ENCODE results near the gene EYA3.
A peak's percentile ranks its signal among the peaks of the same experiment; 100 is the strongest.

Gene EYA3

DNA sequence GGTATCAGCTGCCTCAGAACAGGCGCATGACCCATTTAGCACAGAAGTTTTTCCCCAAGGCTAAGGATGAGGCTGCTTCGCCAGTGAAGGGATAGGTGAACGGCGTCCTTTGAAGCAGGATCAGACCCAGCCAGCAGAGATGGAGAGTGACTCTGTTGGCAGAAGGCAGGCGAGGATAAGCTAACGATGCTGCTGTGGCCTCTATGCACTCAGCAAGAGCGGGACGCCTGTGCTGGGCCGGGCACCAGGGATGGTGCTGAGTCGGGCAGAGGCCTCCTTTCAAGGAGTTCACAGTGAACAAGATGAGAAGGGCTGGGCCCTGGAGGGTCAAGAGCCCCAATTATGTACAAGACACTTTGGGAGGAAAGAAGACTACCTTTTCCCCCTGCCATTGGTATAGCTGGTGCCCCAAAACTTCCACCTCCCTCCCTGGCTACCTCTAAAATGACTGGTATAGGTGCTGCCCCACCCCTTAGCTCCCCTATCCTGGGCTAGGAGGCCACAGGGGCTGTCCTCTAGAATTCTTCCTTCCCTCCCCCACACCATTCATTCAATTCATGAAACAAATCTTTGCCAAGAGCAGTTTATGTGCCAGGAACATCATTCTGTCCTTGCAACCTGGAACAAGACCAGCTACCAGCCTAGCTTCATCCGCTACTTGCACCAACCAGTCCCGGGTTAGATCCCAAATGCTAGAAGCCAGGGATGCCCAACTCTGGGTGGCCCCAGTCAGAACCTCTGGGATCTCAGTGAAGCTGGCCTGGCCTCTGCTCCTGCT is 121.1 kb downstream of the EYA3 start:
- DNase-seq, result no peak

DNA sequence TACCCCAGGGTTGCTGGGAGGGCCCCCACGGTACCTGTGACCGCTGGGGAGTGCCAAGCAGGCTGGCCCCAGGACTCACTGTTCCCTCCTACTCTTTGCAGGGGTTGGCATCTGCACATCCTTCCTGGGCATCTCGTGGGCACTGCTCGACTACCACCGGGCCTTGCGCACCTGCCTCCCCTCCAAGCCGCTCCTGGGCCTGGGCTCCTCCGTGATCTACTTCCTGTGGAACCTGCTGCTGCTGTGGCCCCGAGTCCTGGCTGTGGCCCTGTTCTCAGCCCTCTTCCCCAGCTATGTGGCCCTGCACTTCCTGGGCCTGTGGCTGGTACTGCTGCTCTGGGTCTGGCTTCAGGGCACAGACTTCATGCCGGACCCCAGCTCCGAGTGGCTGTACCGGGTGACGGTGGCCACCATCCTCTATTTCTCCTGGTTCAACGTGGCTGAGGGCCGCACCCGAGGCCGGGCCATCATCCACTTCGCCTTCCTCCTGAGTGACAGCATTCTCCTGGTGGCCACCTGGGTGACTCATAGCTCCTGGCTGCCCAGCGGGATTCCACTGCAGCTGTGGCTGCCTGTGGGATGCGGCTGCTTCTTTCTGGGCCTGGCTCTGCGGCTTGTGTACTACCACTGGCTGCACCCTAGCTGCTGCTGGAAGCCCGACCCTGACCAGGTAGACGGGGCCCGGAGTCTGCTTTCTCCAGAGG is 121.9 kb downstream of the EYA3 start:
- DNase-seq, result no peak

DNA sequence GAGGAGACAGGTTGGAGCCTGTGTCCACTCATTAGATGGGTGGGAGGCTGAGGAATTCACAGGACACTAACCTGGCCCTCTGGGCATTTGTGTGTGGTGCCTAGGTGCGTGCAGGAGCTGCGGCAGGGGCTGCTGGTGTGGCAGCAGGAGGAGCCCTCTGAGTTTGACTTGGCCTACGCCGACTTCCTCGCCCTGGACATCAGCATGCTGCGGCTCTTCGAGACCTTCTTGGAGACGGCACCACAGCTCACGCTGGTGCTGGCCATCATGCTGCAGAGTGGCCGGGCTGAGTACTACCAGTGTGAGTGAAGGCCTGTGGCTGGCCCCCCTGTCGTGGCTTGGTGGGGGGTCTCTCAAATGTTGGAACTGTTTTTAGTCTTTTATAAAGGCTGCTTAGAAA is 125.0 kb downstream of the EYA3 start:
- no peak for DNase-seq

DNA sequence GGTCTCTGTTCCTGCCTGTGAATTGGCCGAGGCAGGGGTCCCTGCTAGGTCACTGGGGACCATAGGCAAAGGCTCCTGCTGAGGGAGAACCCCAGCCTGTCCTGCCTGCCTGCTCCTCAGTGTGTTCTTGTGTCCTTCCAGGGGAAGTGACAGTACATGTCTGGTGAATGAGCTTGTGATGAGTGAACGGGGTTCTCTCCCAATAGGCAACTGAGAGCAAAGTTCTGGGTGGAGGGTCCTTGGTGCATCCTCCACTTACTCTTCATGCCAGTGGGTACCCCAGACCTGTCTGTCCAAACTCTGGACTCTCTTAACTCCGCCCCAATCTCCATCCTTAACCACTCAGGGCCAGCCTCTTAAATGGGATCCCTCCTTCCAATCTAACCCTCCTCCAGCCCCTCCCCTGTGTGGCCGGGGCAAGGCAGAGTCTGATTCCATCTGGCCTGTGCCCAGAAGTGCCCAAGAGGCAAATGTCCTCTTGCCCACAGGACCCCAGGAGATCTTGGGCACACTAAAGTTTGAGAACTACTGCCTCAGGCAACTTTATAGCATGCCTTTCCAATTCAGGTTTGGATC is 126.7 kb downstream of the EYA3 start:
- no peak for DNase-seq

DNA sequence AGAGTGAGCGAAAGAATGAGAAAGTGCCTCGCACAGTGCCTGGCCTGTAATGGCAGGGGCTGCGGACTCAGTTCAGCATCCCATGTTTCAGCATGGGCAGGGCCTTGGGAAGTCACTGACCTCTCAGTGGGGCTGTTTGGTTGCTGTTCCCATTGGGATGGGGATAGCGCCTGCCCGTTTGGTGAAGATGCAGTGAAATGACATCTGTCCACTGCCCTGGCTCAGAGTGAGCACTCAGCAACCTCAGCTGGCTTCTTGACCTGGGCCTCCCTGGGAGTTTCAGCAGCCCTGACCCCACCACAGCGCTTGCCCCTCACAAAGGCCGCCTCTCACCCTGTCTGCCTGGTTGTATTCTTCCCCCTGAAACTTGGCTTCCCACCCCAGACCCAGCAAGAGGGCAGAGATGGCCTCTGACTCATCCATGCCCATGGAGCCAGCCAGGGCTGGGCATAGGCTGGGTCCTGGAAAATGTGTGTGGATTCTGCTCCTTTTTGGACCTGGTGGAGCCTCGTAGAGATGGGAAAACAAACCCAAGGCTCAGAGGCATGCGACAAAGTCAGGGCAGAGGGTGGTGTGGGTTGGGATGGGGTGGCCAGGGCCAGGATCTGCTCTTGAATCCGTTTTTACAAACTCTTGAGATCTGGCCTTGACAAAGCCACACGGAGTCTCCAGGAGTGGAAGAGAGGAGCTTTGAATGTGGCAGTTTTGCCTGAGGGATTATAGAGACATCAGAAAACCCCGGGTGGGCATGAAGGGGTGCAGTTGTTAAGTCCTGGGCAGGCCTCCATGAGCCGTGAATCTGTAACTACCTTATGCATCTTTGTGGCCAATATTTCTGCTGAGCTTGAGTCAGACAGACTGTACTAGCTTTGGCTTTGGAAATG is 127.4 kb downstream of the EYA3 start:
- no peak for DNase-seq

DNA sequence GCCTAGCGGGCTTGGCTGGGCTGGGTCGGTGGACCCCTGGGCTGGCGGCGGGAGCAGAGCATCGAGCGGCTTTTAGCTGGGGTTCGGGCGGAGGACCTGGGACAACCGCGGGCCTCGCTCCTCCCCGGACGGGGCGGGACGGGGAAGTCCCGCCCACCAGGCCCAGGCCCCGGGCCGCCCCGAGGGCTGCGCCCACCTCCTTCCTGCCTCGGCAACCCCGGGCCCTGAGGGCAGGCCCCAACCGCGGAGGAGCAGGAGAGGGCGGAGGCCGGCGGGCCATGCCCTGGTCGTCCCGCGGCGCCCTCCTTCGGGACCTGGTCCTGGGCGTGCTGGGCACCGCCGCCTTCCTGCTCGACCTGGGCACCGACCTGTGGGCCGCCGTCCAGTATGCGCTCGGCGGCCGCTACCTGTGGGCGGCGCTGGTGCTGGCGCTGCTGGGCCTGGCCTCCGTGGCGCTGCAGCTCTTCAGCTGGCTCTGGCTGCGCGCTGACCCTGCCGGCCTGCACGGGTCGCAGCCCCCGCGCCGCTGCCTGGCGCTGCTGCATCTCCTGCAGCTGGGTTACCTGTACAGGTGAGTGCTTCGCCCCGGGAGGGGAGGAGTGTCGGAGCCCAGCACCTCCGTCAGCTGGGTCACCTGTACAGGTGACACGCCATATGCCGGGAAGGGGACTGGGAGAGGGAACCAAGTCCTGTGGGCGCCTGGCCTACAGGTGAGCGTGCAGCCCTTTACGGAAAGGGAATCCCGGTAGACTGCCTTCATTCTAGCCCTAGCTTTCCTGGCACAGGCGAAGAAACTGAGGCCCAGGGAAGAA is 128.4 kb downstream of the EYA3 start, which contains the start of gene XKR8:
TSS of gene XKR8 (plus strand) at position 182 of the 812 bp plus-strand sequence. CDS start at position 279, 97 bp downstream.
- DNase-seq, result peak; percentile 80

DNA sequence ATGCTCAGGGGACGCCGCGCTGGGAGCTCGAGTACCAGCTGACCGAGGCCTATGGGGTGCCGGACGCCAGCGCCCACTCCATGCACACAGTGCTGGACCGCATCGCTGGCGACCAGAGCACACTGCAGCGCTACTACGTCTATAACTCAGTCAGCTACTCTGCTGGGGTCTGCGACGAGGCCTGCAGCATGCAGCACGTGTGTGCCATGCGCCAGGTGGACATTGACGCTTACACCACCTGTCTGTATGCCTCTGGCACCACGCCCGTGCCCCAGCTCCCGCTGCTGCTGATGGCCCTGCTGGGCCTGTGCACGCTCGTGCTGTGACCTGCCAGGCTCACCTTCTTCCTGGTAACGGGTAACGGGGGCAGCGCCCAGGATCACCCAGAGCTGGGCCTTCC is 129.9 kb downstream of the EYA3 start:
- DNase-seq, result no peak

DNA sequence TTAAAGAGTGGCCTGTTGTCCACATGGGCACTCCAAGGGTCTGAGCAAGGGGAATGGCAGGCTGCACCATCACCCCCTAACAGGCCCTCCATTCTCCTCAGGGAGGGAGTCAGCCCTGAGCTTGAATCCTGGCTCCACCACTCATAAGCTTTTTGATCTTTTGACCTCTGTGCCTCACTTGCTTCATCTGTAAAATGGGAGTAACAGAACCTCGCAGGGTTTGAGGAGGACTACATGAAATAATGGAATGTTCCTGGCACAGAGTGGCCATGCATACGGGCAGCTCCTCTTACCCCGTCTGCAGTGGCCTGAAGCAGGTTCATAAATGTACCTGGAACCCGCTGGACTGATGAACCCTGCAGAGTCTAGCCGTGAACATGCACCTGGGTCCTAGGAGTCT is 130.8 kb downstream of the EYA3 start:
- no peak for DNase-seq

DNA sequence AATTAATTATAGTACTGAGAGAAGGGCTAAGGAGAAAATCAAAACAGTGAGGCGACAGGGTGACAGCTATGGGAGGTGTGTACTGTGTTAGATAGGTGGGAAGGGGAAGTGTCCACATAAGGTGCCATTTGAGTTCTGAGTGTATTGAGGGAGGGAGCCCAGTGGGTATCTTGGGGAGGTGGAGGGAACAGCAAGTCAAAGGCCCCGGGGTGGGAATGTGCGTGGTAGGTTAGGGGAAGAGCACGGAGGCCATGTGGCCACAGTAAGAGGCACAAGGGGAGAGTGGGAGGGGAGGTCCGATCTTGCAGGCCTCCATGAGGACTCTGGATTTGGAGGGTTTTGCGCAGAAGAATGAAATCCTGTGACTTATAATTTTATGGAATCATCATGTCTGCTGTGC is 131.6 kb downstream of the EYA3 start:
- DNase-seq, result no peak

DNA sequence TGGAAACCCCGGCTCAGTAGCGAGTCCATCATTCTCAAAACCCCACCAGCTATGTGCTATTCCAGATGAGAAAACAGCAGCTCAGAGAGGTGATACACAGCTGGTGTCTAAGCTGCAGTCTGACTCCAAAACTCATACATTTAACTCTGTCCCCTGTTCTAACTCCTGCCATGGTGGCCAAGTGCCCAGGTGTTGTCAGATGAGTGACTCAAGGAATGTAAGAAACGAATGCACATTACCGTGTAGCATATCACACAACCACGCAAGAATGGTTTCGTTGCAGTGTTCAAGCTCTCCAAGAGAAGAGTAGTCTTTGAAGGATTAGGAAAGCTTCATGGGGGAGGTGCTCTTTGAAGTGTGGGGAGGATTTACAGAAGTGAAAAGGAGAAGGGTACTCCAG is 133.3 kb downstream of the EYA3 start:
- DNase-seq, result no peak

DNA sequence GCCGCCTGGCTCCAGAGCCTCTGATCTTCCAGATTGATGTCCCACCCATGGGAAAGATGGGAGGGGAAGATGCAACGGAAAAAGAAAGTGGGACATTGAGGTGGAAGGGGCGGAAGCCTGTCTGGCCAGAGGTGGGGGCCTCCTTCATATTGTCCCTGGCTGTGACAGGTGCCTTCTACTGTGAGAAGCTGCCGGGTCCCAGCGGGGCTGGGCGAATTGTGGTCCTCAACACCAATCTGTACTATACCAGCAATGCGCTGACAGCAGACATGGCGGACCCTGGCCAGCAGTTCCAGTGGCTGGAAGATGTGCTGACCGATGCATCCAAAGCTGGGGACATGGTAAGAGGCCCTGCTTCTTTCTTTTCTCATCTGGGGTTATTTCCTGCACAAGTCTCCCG is 134.2 kb downstream of the EYA3 start:
- no peak for DNase-seq

DNA sequence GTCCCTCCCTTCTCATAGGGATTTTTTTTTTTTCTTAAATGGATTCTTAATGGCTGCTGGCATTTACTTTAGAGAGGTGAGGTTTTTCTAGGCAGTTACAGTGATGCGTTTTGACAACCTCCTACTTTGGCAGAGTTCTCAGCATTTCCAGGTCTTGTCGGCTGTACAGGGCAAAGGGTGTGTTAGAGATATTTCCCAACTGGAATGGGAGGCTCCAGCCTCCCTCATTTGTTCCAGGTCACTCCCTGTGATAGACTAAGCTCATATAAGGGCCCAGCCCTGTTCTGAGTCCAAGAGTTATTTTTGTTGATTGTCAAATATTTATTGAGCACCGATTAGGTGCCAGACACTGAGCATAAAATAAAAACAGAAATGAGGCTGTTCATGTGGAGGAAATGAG is 136.3 kb downstream of the EYA3 start:
- DNase-seq, result no peak

DNA sequence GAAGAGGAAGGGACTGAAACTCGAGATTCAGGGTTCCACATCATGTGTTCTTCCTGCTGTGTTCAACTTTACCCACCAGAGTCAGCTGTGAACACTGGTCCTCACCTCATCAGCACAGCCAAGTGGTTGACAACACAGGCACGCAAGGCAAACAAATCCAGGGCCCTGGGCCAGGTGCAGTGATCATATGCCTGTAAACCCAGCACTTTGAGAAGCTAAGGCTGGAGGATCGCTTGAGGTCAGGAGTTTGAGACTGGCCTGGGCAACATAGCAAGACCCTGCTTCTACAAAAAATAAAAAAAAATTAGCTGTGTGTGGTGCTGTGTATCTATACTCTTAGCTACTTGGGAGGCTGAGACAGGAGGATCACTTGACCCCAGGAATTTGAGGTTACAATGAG is 137.0 kb downstream of the EYA3 start:
- DNase-seq, result no peak

DNA sequence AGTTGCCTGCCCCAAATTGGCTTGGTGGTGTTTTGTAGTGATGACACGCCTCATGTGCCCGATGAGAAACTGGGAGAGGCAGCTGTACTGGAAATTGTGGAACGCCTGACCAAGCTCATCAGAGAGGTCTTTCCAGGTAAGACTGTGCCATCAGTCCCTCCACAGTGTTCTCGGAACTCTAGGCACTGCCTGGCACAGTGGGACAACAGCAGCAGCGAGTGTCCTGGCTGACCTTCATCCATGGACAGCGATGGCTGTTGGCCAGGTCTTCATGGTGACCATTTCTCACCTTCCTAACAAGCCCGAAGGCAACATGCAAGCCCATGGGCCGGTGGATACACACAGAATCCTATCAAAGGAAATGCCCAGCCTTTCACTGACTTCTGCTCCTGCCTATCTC is 139.4 kb downstream of the EYA3 start:
- no peak for DNase-seq

DNA sequence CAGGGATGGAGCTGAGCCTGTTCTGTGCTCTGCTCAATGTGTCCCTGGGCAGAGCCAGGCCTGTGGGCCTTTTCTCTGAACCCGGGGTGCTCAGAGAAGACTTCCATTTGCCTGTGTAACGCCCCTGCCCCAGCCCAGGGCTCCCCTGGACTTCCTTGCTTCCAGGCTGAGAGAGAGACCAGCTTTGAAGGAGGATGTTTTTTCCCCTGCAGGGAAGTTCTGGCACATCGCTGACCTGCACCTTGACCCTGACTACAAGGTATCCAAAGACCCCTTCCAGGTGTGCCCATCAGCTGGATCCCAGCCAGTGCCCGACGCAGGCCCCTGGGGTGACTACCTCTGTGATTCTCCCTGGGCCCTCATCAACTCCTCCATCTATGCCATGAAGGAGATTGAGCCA is 143.4 kb downstream of the EYA3 start:
- no peak for DNase-seq

DNA sequence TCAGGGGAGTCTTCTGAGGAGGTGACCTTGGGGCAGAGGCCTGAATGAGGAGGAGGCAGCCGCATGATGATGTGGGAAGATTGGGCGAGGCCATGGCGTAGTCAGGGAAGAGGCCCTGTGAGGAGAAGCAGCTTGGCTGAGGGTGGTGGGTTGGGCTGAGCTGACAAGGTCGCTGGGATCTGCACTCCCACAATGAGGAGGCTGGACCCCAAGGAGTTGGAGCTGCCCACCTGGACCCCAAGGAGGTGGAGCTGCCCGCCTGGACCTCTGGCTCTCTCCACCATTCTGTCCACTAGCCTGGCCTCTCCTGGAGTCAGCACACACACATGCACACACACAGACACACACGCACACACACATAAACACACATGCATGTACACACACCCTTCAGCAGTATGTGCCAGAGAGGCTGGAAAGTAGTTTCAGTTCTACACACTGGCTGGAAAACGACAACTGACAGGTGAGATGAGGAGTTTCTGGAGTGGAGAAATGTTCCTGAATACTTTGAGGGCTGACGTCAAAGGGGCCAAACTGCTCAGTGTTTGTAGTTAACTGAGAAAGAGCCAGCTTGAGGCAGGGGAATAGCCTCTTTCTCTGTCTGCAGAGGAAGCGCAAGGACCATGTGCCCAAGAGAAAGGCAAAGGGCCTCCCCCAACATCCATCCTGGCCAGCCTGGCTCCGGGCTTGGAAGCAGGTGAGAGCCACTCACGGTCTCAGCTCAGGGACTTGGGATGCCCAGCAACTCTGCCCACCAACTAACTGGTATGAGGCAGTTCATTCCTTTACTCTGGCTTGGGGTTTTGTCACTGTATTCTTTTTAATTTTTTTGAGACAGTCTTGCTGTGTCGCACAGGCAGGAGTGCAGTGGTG is 146.5 kb downstream of the EYA3 start:
- DNase-seq, result no peak

DNA sequence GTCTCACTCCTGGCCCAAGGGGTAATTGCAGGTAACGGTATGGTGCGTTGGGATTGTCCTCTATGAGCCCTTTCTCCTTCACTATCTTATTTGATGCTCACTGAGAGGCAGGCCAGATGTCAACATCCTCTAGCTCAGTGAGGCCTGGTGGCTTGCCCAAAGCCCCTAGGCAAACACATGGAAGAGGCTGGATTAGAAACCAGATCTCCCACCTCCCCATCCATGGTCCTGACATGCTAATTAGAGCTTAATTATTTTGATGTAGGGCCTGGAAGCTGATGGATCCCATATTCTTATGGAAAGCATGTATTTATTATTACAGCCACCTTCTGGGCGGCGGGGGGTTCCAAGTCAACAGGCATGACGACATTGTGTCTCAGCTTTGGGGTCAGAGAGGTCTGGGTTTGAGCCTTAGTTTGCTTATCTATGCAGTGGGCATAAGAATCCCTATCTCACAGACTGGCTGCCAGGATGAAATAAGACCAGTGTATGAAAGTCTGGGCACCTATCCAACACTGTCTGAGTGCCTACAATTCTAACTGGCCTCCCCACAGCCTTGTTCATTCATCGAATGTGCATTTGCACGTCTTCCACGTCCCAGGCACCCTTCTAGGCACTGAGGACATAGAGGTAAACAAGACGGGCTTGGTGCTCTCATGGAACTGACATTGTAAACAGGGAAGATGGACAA is 147.4 kb downstream of the EYA3 start:
- DNase-seq, result no peak

DNA sequence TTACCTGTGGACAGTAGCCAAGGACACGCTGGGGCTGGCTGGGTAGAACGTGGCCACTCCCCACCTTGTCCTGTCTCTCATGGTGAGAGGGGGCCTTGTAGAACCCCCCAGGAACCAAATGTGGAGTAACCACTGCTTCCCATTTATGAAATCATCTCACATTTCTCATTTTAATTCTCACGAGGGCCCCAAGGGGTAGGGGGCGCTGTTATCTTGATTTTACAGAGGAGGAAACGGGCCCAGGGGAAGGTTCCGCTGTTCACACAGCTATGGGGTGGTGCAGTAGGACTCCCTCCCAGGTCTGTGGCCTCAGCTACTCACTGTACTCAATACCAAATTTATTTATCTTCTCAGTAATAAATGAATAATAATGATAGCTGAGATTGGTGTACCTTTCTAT is 148.1 kb downstream of the EYA3 start:
- DNase-seq, result peak; percentile 70

DNA sequence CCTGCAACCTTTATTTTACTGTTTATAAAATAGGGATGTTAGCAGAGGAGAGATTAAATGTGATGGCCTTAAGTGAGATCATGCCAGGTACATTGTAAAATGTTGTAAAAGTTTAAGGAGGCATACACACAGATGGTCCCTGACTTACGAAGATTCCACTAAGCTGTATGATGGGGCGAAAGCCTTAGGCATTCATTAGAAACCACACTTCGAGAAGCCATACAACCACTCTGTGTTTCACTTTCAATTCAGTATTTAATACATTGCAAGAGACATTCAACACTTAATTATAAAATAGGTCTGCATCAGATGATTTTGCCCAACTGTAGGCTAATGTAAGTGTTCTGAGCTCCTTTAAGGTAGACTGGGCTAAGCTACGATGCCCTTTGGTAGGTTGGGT is 149.9 kb downstream of the EYA3 start:
- DNase-seq, result no peak

DNA sequence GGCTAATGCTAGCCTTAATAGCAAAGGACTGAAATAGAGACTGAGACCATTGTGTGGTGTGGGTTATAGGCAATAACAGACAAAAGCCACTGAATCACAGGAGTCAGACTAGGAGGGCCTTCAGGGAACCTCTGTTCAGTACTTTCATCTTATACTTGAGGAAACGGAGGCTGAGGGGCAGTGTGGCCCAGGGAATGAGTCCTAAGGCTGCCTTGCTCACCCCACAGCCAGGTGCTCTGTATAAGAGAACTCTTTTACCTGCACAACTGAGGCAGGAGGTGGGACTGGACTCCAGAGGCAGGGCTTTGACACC is 150.9 kb downstream of the EYA3 start:
- no peak for DNase-seq

DNA sequence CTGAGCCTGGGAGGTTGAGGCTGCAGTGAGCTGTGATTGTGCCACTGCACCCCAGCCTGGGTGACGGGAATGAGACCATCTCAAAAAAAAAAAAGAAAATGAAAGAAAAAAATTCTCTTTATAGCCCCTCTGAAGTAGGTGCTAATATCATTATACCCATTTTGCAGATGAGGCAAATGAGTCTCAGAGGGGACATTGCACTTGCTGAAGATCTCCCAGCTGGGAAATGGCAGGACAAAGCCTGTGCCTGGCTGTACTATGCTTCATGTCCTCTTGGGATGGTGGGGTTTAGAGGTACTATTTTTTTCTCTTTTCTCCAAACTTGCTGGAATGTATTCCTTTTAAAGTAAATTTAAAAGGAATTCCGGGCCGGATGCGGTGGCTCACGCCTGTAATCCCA is 152.0 kb downstream of the EYA3 start:
- DNase-seq, result no peak

Data from stimulated activated CD4-positive, alpha-beta T cell treated with anti-CD3 and anti-CD28 coated beads, Interleukin-1b, Interleukin-23, amount 100 ng/mL, for 48 hours (primary cell).